Kidney (tissue), 14 donors: ENCODE results near the gene COL6A5. TPM values are rescaled to one million over a fixed set of nuclear protein-coding genes. Genes with fewer than 3 reads are reported as not detected.

Experiments used
- DNase-seq, 5 donors: peaks; one replicate each; pipeline ENCODE4 v3.0.0-alpha.2; 2013 to 2020
- FAIRE-seq: peaks from 2 replicates; lab custom pipeline; 2012; peaks lifted over from hg19 to GRCh38; lab: Jason Lieb, UNC
- H3K27ac ChIP-seq, 2 donors: one replicate each; pipeline ENCODE4 v1.7.0; 2013; ENCODE audit warnings: low read depth in 2 of 2, low read length in 2 of 2, inconsistent platforms in 1 of 2
- H3K27me3 ChIP-seq: one replicate; pipeline ENCODE4 v1.7.1; 2013; ENCODE audit warnings: low read length, inconsistent platforms; ENCODE audit not compliant: control insufficient read depth, insufficient read depth
- H3K36me3 ChIP-seq, 3 donors: one replicate each; pipeline versions ENCODE4 v1.7.0 to v1.7.1; 2013; ENCODE audit warnings: low read length in 3 of 3, control low read depth in 1 of 3, inconsistent platforms in 1 of 3; ENCODE audit not compliant: insufficient read depth in 3 of 3, control insufficient read depth in 2 of 3
- H3K4me1 ChIP-seq, 3 donors: one replicate each; pipeline versions ENCODE4 v1.7.0 to v1.7.1; 2013; ENCODE audit warnings: low read length in 3 of 3, inconsistent platforms in 1 of 3, low read depth in 1 of 3; ENCODE audit not compliant: control insufficient read depth in 2 of 3, insufficient read depth in 2 of 3
- H3K4me3 ChIP-seq, 3 donors: one replicate each; pipeline versions ENCODE4 v1.7.0 to v1.8.1; 2013; ENCODE audit warnings: low read length in 3 of 3, control low read depth in 1 of 3, inconsistent platforms in 1 of 3
- H3K9ac ChIP-seq, 3 donors: one replicate each; pipeline versions ENCODE4 v1.7.0 to v1.7.1; 2013; ENCODE audit warnings: low read length in 3 of 3, control low read depth in 1 of 3, inconsistent platforms in 1 of 3
- H3K9me3 ChIP-seq, 3 donors: one replicate each; pipeline versions ENCODE4 v1.7.0 to v1.7.1; 2013; ENCODE audit warnings: low read length in 3 of 3, control low read depth in 1 of 3, inconsistent platforms in 1 of 3; ENCODE audit not compliant: control insufficient read depth in 2 of 3, insufficient read depth in 1 of 3
- intact Hi-C: fragments of 100-400 bp; cut with DNase I; formaldehyde crosslinking; loops from one replicate; pipeline ENCODE4 v1.11.1; 2022
- polyA plus RNA-seq: library from polyadenylated mRNA; stranded (reverse); fragments of 350-450 nt; fragmentation: Illumina TruSeq; extraction: RNeasy Lipid Tissue Mini Kit (QIAGEN cat#74804); gene quantifications from one replicate; pipeline ENCODE4 v1.2.3, GENCODE V29; 2014; ENCODE audit warnings: low read depth, low replicate concordance; ENCODE audit not compliant: insufficient read depth
- total RNA-seq: library from RNA; stranded (reverse); fragmentation: NEBNext Ultra II Directional; extraction: Animal tissue kit (Norgen Biotek cat#: 25700); gene quantifications from one replicate; pipeline ENCODE4 v1.2.1, GENCODE V29; 2021
- TF ChIP-seq, protein P1 (sequence below): IDR thresholded peaks from 3 replicates; pipeline ENCODE4 v1.5.1; 2012; ENCODE audit warnings: mild to moderate bottlenecking, moderate library complexity, borderline replicate concordance; ENCODE audit not compliant: insufficient read depth; ENCODE audit errors: extremely low read depth
- donor health status: control.
- donor health status: control.
- donor health status: control.
- donor health status: control.
- donor health status: control.
- donor health status: DM: yes; HTN: yes; CAD: no.
- donor health status: Normal renal cell carcinoma (clear cell type).

The COL6A5 gene
- total and polyA plus RNA-seq, 2 donors from 2014 or later, result 0.41 TPM; not detected in 1

- no peaks in the 10 kb centered on the region for H3K36me3 ChIP-seq
- no peak overlapping the region for H3K4me3 ChIP-seq
- TF ChIP-seq, protein P1, sequence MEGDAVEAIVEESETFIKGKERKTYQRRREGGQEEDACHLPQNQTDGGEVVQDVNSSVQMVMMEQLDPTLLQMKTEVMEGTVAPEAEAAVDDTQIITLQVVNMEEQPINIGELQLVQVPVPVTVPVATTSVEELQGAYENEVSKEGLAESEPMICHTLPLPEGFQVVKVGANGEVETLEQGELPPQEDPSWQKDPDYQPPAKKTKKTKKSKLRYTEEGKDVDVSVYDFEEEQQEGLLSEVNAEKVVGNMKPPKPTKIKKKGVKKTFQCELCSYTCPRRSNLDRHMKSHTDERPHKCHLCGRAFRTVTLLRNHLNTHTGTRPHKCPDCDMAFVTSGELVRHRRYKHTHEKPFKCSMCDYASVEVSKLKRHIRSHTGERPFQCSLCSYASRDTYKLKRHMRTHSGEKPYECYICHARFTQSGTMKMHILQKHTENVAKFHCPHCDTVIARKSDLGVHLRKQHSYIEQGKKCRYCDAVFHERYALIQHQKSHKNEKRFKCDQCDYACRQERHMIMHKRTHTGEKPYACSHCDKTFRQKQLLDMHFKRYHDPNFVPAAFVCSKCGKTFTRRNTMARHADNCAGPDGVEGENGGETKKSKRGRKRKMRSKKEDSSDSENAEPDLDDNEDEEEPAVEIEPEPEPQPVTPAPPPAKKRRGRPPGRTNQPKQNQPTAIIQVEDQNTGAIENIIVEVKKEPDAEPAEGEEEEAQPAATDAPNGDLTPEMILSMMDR, result no peak
- no peak overlapping the region for H3K27ac ChIP-seq
- H3K9me3 ChIP-seq, result no peaks in the 10 kb centered on the region
- intact Hi-C loops, result no loop called here
- H3K4me1 ChIP-seq, result no peaks in the 10 kb centered on the region
- DNase-seq (no peak), FAIRE-seq (no peak)
- no peak overlapping the region for H3K9ac ChIP-seq
- no peaks in the 10 kb centered on the region for H3K27me3 ChIP-seq
These were observed 4.7 kb upstream of the COL6A5 start for GRCh38 chr3:130340766-130341165.

DNA sequence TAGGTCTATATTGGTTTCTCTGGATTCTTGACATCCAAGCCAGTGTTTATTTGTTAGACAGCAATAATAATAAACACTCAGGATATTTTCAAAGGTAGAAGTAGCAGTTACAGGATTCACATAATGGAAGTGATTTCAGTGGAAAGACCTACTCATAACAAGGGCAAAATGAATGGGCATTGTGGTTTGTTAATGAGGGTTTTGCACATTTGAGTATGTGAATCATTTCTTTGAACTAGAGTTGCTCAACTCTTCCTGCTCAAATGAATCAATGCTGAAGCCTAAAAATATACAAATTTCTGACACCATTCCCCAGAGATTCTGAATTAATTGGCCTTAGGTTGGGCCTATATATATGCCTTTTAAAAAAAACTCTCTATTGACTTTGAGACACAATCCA lies 4.1 kb upstream of the COL6A5 start:
- TF ChIP-seq, protein P1, result no peak
- Histone ChIP-seq H3K27me3 (peaks cover 1% of the 10 kb centered on the region), H3K27ac (no peak overlapping the region), H3K9me3 (no peaks in the 10 kb centered on the region), H3K4me3 (no peak overlapping the region), H3K36me3 (no peaks in the 10 kb centered on the region), H3K9ac (no peak overlapping the region), H3K4me1 (no peaks in the 10 kb centered on the region)
- FAIRE-seq (no peak), DNase-seq (no peak)
- intact Hi-C loops, result no loop called here

DNA sequence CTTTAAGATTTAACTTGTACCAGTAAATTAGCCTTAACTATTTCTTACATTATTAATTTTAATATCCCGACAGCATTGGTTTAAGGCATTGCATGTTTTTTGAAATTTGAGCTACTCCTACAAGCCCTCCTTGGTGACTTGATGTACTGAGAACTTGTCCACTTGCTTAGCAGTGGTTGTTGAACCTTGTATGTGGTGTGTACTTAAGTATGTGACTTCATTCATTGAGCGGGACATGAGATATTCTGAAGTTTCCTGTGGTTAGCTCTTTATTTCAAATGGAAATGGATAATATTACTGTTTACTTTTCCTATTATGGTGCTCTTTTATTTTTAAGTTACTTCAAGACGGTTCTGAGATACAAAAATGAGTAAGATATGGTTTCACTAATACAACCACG lies 3.6 kb upstream of the COL6A5 start:
- H3K27me3 ChIP-seq, result peaks cover 3% of the 10 kb centered on the region
- H3K9me3 ChIP-seq, result no peaks in the 10 kb centered on the region
- no peak overlapping the region for H3K4me3 ChIP-seq
- intact Hi-C loops, result no loop called here
- no peak overlapping the region for H3K9ac ChIP-seq
- H3K36me3 ChIP-seq, result no peaks in the 10 kb centered on the region
- FAIRE-seq (no peak), DNase-seq (no peak)
- no peaks in the 10 kb centered on the region for H3K4me1 ChIP-seq
- H3K27ac ChIP-seq, result no peak overlapping the region
- TF ChIP-seq, protein P1, result no peak
